GM18867 (cell line): ENCODE measurements around the gene CYTH3.
"Not testable (repeated sequence)": the region's sequence is repeated elsewhere in the genome, so short reads cannot be mapped to it uniquely, and the experiment has no call there.

Source experiments
- ATAC-seq: cut with Tn5 transposase; IDR thresholded peaks from one replicate; pipeline ENCODE4 v1.9.1; 2021; ENCODE audit warnings: mild to moderate bottlenecking, moderate library complexity; ENCODE audit not compliant: unreplicated experiment

CYTH3 gene

DNA sequence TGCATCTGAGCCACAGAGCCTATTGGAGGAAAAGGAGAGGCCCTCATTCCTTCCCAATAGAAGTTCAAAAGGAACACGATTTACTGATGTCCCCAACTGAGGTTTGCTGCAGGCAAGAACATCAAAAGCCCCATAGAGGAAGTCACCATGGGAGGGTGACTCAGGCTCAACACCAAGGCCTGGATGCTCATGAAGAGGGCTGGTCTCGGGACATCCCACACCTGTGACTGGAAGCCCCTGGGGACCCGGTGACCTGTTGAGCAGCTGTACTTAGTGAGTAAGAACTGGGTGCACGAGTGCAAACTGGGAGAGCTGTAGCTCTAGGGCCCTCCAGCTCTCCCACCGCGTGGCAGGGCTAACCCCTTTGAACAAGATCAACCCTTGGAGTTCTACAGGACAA, 38.0 kb downstream of the CYTH3 start:
- ATAC-seq, result no peak

DNA sequence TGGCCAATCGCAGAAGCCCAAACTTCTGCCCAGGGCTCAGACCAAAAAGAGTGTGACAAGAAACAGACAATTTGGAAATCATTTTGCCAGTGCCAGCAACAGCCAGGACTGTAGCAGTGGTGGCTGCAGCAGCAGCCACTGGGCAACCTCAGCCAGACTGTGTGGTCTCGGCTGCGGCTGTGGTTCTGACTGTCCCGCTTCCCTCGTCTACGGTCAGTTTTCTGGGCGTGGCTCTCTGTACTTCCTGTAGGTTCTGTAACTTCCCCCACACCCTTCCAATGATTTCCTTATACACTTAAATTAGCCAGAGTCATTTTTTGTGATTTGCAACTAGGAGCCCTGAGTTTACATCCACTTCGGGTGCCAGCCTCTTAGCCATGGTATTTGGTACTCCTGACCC, 39.9 kb downstream of the CYTH3 start:
- ATAC-seq, result no peak

DNA sequence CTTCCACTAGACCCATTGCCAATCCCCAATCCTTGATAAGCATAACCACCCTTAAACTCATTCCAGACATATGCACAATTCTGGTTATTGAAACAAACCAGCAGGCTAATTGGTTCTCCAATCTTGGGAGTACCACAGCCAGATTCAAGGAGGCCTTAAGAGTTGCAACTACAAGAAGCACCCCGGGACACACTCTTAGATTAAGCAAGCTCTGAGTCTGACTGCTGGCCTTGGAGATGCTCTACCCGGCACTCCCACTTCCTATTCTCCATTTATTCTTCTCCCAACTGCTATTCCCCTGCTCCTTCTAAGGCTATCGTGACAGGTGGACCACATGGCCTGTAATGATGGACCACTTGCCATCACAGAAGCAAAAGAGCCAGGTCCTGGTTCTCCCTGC, 40.3 kb downstream of the CYTH3 start:
- no peak for ATAC-seq

DNA sequence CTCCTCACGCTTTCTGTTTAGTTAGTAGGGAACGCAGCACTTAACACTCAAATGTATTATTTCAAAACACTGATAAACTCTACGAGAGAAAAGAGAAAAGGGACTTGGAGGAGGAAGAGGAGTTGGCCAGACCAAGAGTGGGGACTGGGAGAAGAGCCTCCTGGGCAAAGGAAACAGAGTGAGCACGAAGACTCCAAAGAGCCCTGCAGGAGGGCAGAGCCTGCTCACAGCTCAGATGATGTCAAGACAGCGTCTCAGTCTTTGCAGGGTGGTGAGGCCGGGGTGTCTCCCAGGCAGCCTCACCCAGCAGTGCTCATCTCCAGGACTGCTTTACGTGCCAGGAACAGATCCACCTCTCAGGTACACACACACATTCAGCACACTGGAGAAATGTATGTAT, 41.2 kb downstream of the CYTH3 start:
- ATAC-seq, result no peak

DNA sequence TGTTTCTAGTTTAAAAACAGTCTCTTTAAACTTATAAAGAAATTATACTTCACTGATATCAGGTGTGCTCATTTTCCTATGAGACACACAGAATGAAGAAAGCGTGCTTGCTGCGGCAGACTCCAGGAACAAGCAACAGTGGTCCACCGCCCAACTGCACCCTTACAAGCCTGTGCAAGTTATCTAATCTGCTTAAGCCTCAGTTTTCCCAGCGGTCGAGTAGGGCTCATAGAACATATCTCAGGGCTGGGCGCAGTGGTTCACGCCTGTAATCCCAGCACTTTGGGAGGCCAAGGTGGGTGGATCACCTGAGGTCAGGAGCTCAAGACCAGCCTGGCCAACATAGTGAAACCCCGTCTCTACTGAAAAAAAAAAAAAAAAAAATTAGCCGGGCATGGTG, 43.1 kb downstream of the CYTH3 start:
- ATAC-seq, result not testable (repeated sequence)

DNA sequence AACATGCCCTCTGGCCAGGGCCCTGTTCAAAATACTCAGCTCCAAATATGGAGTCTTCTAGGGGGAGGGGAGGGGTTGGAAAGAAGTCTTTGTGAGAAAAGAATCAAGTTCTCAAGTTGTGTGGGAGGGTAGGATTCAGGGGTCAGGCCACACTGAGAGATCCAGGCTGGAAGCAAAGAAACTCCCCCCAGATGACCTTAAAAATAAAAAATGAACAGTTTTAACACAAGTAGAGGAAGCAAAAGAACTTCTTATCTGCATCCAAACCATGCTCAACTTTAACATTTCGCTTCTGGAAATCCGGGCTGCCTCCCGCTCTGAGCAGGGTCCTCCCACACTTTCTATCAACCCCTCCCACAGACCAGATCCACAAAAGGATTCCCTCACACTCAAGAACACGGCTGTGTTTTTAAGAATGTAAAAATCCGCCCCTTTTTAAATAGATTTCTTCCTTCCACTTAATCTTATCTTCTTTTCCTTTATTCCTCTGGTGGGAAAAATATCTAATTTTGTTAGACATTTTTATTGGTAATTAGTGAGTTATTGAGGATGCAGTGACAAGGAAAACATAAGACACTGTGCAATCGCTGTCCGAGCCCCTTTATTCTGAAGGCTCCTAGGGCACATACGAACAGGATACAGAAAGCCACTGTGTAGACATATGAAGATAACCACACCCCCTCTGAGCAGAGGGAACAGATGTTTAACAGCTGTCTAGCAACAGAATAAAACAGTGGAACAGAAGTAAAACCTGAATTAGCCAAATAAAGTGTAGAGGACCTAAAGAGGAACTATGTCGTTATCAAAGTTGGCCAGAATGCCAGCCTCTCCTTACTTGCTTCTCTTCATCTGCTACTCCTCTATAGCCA, 43.8 kb downstream of the CYTH3 start:
- ATAC-seq, result peak; percentile 80

DNA sequence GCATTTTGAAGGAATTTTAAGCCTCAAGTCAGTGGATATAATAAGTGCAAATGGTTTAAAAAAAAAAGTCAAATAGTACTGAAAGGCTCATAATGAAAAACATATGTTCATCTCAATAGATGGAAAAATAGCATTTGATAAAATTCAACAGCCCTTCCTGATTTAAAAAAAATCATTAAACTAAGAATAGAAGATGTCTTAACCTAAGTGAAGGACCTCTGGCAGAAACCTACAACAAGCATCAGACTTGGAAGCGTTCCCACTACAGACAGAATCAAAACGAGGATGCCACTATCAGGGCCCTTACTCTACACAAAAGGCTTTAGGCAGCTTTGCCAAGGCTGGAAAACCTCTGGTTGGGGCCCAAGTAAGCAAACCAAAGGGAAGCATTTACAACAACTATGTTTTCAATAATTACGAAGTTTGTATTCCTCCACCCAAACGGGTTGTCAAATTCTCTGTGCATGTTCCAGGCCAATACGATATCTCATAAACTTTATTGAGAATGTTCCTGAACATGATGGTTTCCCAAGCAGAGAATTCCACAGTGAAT, 45.1 kb downstream of the CYTH3 start:
- no peak for ATAC-seq

DNA sequence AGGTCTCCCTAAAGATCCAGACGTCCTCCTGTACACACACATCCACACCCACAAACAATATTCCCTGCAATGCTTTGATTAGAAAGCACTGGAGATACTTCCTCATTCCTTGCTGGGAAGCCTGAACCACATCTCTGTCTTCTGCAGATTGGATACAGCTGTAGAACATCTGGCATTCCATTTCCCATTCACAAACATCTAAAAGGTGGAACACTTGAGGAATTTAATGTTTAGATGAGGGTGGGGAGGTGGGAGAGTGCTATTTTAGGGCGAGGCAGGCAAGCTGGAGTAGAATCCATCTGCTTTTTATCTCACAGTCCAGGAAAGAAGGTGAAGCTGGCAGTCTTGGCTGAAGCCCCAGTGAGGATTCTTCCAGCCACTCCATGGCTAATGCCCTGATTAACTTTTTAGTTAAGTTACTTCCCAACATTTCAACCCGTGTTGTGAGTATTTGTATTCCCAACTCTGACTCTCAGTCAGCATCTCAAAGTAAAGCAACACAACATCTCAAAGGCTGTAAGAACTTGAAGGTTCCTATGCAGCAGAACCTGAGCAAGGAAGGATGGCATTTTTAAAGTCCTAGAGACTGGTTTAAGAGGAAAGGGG, 46.1 kb downstream of the CYTH3 start:
- no peak for ATAC-seq

DNA sequence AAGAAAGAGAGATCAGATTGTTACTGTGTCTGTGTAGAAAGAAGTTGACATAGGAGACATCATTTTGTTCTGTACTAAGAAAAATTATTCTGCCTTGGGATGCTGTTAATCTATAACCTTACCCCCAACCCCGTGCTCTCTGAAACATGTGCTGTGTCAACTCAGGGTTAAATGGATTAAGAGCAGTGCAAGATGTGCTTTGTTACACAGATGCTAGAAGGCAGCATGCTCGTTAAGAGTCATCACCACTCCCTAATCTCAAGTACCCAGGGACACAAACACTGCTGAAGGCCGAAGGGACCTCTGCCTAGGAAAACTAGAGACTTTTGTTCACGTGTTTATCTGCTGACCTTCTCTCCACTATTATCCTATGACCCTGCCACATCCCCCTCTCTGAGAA, 49.0 kb downstream of the CYTH3 start:
- ATAC-seq, result not testable (repeated sequence)

DNA sequence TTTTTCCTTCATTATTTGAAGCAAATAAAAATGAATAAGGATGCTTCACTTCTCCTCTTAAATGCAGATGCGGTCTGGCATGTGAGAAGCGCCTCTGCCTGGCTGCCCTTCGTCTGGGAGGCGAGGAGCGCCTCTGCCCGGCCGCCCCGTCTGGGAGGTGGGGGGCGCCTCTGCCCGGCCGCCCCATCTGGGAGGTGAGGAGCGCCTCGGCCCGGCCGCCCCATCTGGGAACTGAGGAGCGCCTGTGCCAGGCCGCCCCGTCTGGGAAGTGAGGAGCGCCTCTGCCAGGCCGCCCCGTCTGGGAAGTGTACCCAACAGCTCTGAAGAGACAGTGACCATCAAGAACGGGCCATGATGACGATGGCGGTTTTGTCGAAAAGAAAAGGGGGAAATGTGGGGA, 49.4 kb downstream of the CYTH3 start:
- ATAC-seq, result not testable (repeated sequence)

DNA sequence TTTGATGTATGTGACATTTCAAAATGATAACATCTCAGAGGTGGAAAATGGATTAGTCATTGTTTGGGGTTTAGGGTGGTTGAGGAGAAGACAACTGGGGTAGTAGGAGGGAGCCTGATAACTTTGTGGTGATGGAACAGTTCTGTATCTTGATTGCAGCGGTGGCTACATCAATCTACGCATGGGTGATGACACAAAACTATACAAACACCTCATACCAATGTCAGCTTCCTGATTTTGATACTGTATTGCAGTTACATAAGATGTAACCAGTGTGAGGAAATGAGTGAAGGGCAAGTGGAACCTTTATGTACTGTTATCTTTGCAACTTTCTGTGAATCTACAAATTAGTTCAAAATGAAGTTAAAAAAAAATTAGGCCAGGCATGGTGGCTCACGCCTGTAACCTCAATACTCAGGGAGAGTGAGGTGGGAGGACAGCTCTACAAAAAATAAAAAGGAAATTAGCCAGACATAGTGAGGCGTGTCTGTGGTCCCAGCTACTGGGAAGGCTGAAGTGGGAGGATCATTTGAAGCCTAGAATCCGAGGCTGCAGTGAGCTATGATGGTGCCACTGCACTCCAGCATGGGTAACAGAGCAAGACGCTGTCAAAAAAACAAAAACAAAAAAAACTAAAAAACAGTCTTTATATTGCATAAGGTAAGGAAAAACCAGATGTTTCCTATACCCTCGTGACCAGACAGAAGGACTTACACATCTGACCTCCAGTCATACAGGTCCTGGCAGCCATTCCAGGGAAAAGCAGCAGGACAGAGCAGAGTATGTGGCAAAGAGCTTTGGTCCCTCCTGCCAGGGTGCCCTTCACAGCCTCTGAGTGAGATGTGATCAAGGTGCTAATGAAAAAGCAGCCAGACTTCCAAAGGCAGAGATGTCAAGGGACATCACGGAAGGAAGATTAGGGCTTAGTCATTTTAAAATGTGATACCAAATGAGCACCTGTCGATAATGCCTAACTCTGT, 50.8 kb downstream of the CYTH3 start:
- no peak for ATAC-seq

DNA sequence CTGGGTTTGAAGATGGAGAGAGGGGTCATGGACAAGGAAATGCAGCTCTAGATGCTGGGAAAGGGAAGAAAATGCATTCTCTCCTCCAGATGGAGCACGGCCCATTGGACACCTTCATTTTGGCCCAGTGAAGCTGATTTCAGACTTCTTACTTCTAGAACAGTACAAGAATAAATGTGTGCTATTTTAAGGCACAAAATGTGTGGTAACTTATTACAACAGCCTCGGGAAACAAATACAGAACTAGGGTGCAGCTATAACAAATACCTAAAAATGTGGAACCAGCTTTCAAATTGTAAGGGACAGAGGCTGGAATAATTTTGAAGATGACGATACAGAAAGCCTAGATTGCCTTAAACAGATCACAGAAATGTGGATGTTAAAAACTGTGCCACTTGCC, 54.1 kb downstream of the CYTH3 start:
- ATAC-seq, result no peak

DNA sequence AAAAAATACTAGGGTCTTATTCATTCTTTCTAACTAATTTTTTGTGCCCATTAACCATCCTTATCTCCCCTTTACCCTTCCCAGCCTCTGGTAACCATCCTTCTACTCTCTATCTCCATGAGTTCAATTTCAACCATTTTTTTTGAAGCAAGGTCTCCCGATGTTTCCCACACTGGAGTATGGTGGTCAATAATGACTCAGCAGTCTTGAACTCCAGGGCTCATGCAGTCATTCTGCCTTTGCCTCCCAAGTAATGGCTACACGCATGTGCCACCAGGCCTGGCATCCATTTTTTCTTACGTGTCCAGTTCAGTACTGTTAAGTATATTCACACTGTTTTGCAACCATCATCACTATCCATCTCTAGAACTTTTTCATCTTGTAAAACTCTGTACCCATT, 60.4 kb downstream of the CYTH3 start:
- ATAC-seq, result no peak

DNA sequence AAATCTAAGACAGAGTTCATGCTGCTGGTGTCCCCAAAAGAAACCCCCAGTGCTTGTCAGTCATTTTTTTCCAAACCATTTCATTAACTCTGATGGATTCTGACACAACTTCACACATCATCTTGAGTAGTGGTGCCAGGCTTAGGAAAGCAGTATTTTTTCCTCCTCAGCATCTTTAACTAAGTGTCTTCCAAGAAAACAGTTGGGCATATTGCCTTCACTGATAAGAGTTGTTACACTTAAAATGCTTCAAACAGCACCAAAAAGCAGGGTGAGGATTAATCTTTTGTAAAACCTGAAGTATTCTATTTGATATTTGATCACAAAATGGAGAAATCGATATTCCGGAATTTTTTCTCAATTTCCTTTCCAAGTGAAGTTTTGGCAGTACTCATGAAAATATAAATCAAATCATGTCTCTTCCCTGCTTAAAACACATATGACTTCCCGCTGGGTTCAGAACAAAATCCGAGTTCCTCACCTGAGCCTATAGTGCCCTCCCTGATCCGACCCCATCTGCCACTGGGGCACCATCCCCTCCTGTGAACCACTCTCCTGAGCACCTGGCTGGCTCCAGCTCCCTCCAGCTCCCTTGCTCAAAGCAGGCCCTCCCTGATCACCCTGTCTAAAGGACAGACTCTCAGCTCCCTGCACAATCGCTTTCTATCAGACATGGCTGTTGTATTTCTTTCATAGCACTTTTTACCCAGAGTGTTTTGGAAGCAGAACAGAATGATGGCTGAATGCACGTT, 61.6 kb downstream of the CYTH3 start:
- no peak for ATAC-seq

DNA sequence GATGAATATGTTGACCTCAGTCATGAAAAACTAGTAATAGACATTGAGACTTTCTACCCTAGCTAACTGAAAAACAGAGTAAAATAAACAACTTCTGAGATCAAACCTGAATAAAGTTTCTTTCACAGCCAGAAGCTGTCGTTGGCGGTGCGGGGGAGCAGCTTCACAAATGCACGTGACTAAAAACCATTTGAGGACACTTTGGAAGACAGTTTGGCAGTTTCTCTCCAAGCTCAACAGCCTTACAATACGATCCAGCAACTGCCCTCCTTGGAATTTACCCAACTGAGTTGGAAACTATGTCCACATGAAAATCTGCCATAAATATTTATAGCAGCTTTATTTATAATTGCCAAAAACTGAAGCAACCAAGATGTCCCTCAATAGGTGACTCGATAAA, 63.1 kb downstream of the CYTH3 start:
- no peak for ATAC-seq

DNA sequence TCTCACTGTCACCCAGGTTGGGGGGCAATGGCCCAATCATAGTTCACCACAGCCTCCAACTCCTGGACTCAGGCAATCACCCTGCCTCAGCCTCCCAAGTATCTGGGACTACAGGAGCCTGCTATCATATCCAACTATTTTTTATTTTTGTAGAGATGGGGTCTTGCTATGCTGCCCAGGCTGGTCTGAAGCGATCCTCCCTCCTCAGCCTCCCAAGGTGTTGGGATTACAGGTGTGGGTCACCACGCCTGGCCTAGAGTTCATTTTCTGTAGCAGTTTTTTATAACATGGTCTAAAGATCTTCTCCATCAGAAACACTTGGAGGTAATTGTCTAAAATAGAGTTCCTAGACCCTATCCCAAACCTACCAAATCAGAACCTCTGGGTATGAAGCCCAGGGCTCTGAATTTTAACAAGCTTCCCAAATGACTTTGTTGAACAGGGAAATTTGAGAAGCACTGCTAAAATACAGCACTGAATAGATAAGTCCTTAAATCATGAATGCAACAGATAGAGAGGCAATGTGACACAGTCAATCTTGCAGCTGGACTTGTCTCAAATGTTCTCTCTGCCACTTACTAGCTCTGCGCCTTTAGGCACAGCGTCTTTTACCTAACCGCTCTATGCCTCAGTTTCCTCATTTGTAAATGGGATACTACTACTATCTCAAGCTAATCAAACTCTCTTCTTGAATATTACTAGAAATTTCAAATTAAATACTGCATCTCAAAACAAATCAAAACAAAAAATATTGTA, 63.7 kb downstream of the CYTH3 start:
- ATAC-seq, result no peak

DNA sequence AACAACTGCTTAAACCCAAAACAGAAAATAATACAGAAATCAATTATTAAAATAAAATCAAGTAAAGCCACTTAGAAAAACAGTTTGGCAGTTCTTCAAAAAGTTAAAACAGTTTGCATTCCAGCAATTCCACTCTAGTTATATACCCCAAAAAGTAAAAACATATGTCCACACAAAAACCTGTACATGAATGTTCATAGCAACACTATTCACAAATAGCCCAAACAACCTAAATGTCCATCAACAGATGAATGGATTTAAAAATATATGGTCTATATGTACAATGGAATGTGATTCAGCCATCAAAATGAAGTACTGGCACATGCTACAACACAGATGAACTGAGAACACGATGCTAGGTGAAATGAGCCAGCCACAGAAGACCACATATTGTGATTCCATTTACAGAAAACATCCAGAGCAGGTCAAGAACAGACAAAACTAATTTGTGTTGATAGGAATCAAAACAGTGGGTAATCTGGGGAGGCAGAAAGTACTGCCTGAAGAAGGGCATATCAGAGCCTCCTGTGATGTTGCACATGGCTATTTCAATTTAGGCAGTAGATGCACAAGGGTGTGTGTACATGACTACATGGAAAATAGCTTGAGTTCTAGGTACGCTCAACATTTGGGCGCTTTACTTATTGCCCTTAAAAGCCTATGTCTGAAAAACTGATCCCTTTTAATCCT, 66.3 kb downstream of the CYTH3 start:
- ATAC-seq, result no peak

DNA sequence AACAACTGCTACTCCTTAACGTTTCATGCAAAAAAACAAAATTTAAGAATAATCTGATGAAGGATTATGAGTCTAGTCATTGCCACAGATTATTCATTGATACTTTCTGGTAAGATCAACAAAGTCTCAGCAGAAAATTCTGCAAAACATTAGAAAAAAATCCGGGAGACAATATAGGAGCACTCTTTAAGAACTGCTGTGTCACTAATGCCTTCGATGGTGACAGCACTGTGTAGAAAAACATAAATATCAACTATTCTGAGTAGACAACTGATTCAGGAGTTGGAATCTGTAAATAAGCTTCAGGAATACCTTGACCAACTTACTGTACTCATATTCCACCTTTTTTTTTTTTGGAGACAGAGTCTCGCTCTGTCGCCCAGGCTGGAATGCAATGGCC, 69.0 kb downstream of the CYTH3 start:
- ATAC-seq, result no peak

DNA sequence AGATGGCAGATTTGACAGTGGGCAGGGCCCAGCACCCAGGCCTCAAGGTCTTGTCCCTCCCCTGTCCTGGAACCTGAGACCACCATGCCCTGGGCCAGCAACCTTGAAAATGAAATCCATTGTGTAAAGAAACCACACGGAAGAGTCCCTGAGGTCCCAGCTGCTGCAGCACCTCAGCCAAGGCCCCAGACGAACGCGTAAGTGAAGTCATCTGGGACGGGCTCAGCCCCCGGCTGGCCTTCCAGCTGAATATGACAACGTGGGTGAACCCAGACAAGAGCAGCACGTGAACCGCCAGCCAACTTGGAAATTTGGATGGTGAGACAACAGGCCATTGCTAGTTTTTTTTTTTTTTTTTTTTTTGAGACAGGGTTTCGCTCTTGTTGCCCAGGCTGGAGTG, 70.3 kb downstream of the CYTH3 start:
- ATAC-seq, result no peak
